ENCODE results near the gene STOML2. TPM values are rescaled to one million over a fixed set of nuclear protein-coding genes. Genes with fewer than 3 reads are reported as not detected.

STOML2 gene
- total and polyA plus RNA-seq, 2 donors (not counting 1 experiment from before 2014, with no cell fraction given), result 58.9 to 64.6 TPM

GRCh38 chr9:35060548-35061207 lies 42.3 kb downstream of the STOML2 start:
- H3K9me3 ChIP-seq (ENCODE audit: control extremely low read depth in 1 of 3, control insufficient read depth in 2 of 3, insufficient read depth in 1 of 3, low read length in 2 of 3), result no peaks in the 10 kb centered on the region
- H3K9ac ChIP-seq (ENCODE audit: low read length), result no peak overlapping the region
- intact Hi-C loops (cut with micrococcal nuclease), result no loop called here
- H3K27ac Mint-ChIP-seq, result no peak overlapping the region
- H3K9me3 Mint-ChIP-seq (ENCODE audit: insufficient read depth), result no peaks in the 10 kb centered on the region
- H3K4me3 ChIP-seq (ENCODE audit: control extremely low read depth in 1 of 5, extremely low read depth in 1 of 5, insufficient read depth in 1 of 5, low read depth in 2 of 5, low read length in 4 of 5), result no peak overlapping the region
- H2AFZ ChIP-seq (ENCODE audit: insufficient read depth, low read depth, low read length, poor library complexity, severe bottlenecking), result no peak overlapping the region
- H3K4me2 ChIP-seq (replicated peaks; ENCODE audit: low read depth, low read length, poor library complexity, severe bottlenecking), result no peak overlapping the region
- H3K27me3 ChIP-seq (replicated peaks in 1 of 4; ENCODE audit: control extremely low read depth in 1 of 4, control insufficient read depth in 3 of 4, insufficient read depth in 4 of 4, low read length in 3 of 4), result no peaks in the 10 kb centered on the region
- TF ChIP-seq CTCF (IDR thresholded peaks at IDR 0.05) (no peak), EZH2 (IDR thresholded peaks at IDR 0.05; ENCODE audit: borderline replicate concordance, insufficient read depth, low read depth, low read length, poor library complexity, severe bottlenecking) (no peak)
- no peaks in the 10 kb centered on the region for H3K27me3 Mint-ChIP-seq
- no peak for ATAC-seq (ENCODE audit: low read depth)
- no peak overlapping the region for H3K4me3 Mint-ChIP-seq
- H3K36me3 ChIP-seq (replicated peaks in 1 of 2; ENCODE audit: control extremely low read depth in 1 of 2, control insufficient read depth in 1 of 2, extremely low read depth in 1 of 2, insufficient read depth in 2 of 2, low read length in 1 of 2), result peaks cover 26 to 97% of the 10 kb centered on the region in 2 experiments
- CTCF ChIA-PET, result interaction anchor here (2.2 kb wide), 1 partner anchor 9 kb away, joined by 8 read pairs; no protein-coding TSS in a partner anchor
- no peak overlapping the region for H3K27ac ChIP-seq (ENCODE audit: low read length in 2 of 2)
- 97% methylated on average over 11 of the region's 11 CpGs for WGBS (ENCODE audit: insufficient coverage)
- no peaks in the 10 kb centered on the region for H3K4me1 ChIP-seq (ENCODE audit: control insufficient read depth in 2 of 2, insufficient read depth in 2 of 2, low read length in 2 of 2)
- H3K79me2 ChIP-seq (ENCODE audit: control insufficient read depth, insufficient read depth, low read length), result peaks cover 27% of the 10 kb centered on the region
- POLR2A ChIA-PET, result no interaction called here
- H4K20me1 ChIP-seq (ENCODE audit: control insufficient read depth, insufficient read depth, low read length, poor library complexity, severe bottlenecking), result peaks cover 74% of the 10 kb centered on the region
- H3K4me1 Mint-ChIP-seq, result no peaks in the 10 kb centered on the region
- DNase-seq, result no peak

DNA sequence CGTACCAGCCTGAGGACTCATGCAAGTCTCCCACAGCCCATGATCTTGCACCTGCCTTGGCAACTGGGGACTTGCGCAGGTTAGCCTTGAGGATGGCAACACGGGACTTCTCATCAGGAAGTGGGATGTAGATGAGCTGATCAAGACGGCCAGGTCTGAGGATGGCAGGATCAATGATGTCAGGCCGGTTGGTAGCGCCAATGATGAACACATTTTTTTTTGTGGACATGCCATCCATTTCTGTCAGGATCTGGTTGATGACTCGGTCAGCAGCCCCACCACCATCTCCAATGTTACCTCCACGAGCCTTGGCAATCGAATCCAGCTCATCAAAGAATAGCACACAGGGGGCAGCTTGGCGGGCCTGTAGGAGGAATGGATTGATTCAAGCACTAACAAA lies 43.5 kb downstream of the STOML2 start:
- Mint-ChIP-seq H3K4me3 (no peak overlapping the region), H3K4me1 (no peaks in the 10 kb centered on the region), H3K9me3 (ENCODE audit: insufficient read depth) (no peaks in the 10 kb centered on the region), H3K27me3 (no peaks in the 10 kb centered on the region), H3K27ac (no peak overlapping the region)
- H3K4me2 ChIP-seq (replicated peaks; ENCODE audit: low read depth, low read length, poor library complexity, severe bottlenecking), result no peak overlapping the region
- H4K20me1 ChIP-seq (ENCODE audit: control insufficient read depth, insufficient read depth, low read length, poor library complexity, severe bottlenecking), result peaks cover 61% of the 10 kb centered on the region
- no peak overlapping the region for H3K9ac ChIP-seq (ENCODE audit: low read length)
- no peak for TF ChIP-seq EZH2 (IDR thresholded peaks at IDR 0.05; ENCODE audit: borderline replicate concordance, insufficient read depth, low read depth, low read length, poor library complexity, severe bottlenecking)
- TF ChIP-seq CTCF (IDR thresholded peaks at IDR 0.05), result no peak
- H3K36me3 ChIP-seq (replicated peaks in 1 of 2; ENCODE audit: control extremely low read depth in 1 of 2, control insufficient read depth in 1 of 2, extremely low read depth in 1 of 2, insufficient read depth in 2 of 2, low read length in 1 of 2), result peaks cover 25 to 96% of the 10 kb centered on the region in 2 experiments
- ATAC-seq (ENCODE audit: low read depth) (no peak), DNase-seq (no peak)
- H2AFZ ChIP-seq (ENCODE audit: insufficient read depth, low read depth, low read length, poor library complexity, severe bottlenecking), result no peak overlapping the region
- H3K9me3 ChIP-seq (ENCODE audit: control extremely low read depth in 1 of 3, control insufficient read depth in 2 of 3, insufficient read depth in 1 of 3, low read length in 2 of 3), result no peaks in the 10 kb centered on the region
- intact Hi-C loops (cut with micrococcal nuclease), result no loop called here
- WGBS (ENCODE audit: insufficient coverage), result 92% methylated on average over 7 of the region's 10 CpGs
- H3K27ac ChIP-seq (ENCODE audit: low read length in 2 of 2), result no peak overlapping the region
- no peaks in the 10 kb centered on the region for H3K4me1 ChIP-seq (ENCODE audit: control insufficient read depth in 2 of 2, insufficient read depth in 2 of 2, low read length in 2 of 2)
- no peaks in the 10 kb centered on the region for H3K27me3 ChIP-seq (replicated peaks in 1 of 4; ENCODE audit: control extremely low read depth in 1 of 4, control insufficient read depth in 3 of 4, insufficient read depth in 4 of 4, low read length in 3 of 4)
- peaks cover 17% of the 10 kb centered on the region for H3K79me2 ChIP-seq (ENCODE audit: control insufficient read depth, insufficient read depth, low read length)
- H3K4me3 ChIP-seq (ENCODE audit: control extremely low read depth in 1 of 5, extremely low read depth in 1 of 5, insufficient read depth in 1 of 5, low read depth in 2 of 5, low read length in 4 of 5), result no peak overlapping the region
- CTCF ChIA-PET, result interaction anchor here (2.0 kb wide), 1 partner anchor 12 kb away, joined by 5 read pairs; no protein-coding TSS in a partner anchor
- POLR2A ChIA-PET, result no interaction called here
